ENCODE measurements around the gene SLC39A2. TPM values are rescaled to one million over a fixed set of nuclear protein-coding genes. Genes with fewer than 3 reads are reported as not detected.

The SLC39A2 gene
- total RNA-seq, 1 donor from 2014 or later: 2.7 TPM

GRCh38 chr14:21041676-21042433 lies 42.8 kb downstream of the SLC39A2 start, which contains the start of gene RNASE7:
TSS of gene RNASE7 (plus strand) at chr14:21042362. CDS start at chr14:21042993, 631 bp downstream.
- Mint-ChIP-seq H3K4me3 (no peak within 1 kb of the TSS), H3K9me3 (no peaks in the 10 kb centered on the region), H3K27me3 (ENCODE audit: low read depth) (no peaks in the 10 kb centered on the region), H3K36me3 (no peaks in the 10 kb centered on the region), H3K4me1 (peaks cover 61% of the 10 kb centered on the region), H3K27ac (peak within 1 kb of the TSS; percentile 19)
- TF ChIP-seq, protein P1, sequence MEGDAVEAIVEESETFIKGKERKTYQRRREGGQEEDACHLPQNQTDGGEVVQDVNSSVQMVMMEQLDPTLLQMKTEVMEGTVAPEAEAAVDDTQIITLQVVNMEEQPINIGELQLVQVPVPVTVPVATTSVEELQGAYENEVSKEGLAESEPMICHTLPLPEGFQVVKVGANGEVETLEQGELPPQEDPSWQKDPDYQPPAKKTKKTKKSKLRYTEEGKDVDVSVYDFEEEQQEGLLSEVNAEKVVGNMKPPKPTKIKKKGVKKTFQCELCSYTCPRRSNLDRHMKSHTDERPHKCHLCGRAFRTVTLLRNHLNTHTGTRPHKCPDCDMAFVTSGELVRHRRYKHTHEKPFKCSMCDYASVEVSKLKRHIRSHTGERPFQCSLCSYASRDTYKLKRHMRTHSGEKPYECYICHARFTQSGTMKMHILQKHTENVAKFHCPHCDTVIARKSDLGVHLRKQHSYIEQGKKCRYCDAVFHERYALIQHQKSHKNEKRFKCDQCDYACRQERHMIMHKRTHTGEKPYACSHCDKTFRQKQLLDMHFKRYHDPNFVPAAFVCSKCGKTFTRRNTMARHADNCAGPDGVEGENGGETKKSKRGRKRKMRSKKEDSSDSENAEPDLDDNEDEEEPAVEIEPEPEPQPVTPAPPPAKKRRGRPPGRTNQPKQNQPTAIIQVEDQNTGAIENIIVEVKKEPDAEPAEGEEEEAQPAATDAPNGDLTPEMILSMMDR (IDR thresholded peaks at IDR 0.05; ENCODE audit: unreplicated experiment): no peak
- DNase-seq (ENCODE audit: low spot score in 2 of 2, unreplicated experiment in 2 of 2): no peak

GRCh38 chr14:21042918-21043317 lies 43.8 kb downstream of the SLC39A2 start:
- TF ChIP-seq, protein P1 (IDR thresholded peaks at IDR 0.05; ENCODE audit: unreplicated experiment): no peak

DNA sequence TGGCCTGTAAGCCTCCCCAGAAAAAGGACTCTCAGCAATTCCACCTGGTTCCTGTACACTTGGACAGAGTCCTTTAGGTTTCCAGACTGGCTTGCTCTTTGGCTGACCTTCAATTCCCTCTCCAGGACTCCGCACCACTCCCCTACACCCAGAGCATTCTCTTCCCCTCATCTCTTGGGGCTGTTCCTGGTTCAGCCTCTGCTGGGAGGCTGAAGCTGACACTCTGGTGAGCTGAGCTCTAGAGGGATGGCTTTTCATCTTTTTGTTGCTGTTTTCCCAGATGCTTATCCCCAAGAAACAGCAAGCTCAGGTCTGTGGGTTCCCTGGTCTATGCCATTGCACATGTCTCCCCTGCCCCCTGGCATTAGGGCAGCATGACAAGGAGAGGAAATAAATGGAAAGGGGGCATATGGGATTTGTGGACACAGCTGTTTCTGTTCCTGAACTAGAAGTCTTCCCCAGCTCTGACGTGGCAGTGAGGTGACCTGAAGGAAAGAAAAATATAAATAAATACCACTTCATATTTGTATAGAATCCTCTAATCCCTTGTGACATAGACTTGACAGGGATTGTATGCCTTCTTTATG lies 44.4 kb downstream of the SLC39A2 start:
- Mint-ChIP-seq H3K27ac (no peak overlapping the region), H3K36me3 (no peaks in the 10 kb centered on the region)
- TF ChIP-seq, protein P1 (IDR thresholded peaks at IDR 0.05; ENCODE audit: unreplicated experiment): no peak

More at GRCh38 chr14:21042918-21043317, 43.8 kb downstream of the SLC39A2 start:
- no peaks in the 10 kb centered on the region for H3K36me3 Mint-ChIP-seq
- H3K27ac Mint-ChIP-seq: no peak overlapping the region
- H3K27me3 Mint-ChIP-seq (ENCODE audit: low read depth): no peaks in the 10 kb centered on the region
- no peak overlapping the region for H3K4me3 Mint-ChIP-seq
- no peaks in the 10 kb centered on the region for H3K9me3 Mint-ChIP-seq
- H3K4me1 Mint-ChIP-seq: peaks cover 53% of the 10 kb centered on the region
- DNase-seq (ENCODE audit: low spot score in 2 of 2, unreplicated experiment in 2 of 2): no peak

GRCh38 chr14:21043974-21044618 lies 45.0 kb downstream of the SLC39A2 start:
- H3K9me3 Mint-ChIP-seq: no peaks in the 10 kb centered on the region
- TF ChIP-seq, protein P1 (IDR thresholded peaks at IDR 0.05; ENCODE audit: unreplicated experiment): no peak

More for the DNA sequence above, 44.4 kb downstream of the SLC39A2 start:
- Mint-ChIP-seq H3K4me3 (no peak overlapping the region), H3K4me1 (peaks cover 48% of the 10 kb centered on the region), H3K9me3 (no peaks in the 10 kb centered on the region), H3K27me3 (ENCODE audit: low read depth) (no peaks in the 10 kb centered on the region)
- no peak for DNase-seq (ENCODE audit: low spot score in 2 of 2, unreplicated experiment in 2 of 2)

DNA sequence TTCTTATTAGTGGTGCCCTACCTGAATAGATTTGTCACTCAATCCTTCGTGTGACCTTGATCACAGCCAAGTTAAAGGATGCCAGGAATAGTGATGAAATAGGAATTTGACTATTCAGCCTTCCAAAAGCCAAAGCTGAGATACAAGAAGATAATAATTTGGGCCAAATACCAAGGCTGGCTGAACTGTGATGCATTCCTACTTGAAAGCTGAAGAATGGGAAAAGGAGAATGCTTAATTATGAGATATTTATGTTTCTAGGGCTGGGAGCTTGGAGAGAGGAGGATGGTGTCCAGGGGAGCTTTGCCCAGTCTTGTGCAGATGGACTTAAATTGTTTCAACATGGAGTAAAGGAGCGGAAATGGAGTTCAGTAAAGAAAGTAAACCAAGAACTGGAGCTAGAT lies 48.3 kb downstream of the SLC39A2 start:
- no peaks in the 10 kb centered on the region for H3K36me3 Mint-ChIP-seq
- no peak overlapping the region for H3K4me3 Mint-ChIP-seq
- no peaks in the 10 kb centered on the region for H3K27me3 Mint-ChIP-seq (ENCODE audit: low read depth)
- H3K4me1 Mint-ChIP-seq: peaks cover 23% of the 10 kb centered on the region
- peak overlapping the region; percentile 13 for H3K27ac Mint-ChIP-seq
- TF ChIP-seq, protein P1 (IDR thresholded peaks at IDR 0.05; ENCODE audit: unreplicated experiment): no peak
- no peak for DNase-seq (ENCODE audit: low spot score in 2 of 2, unreplicated experiment in 2 of 2)
- no peaks in the 10 kb centered on the region for H3K9me3 Mint-ChIP-seq

More at GRCh38 chr14:21043974-21044618, 45.0 kb downstream of the SLC39A2 start:
- Mint-ChIP-seq H3K27ac (no peak overlapping the region), H3K36me3 (no peaks in the 10 kb centered on the region), H3K27me3 (ENCODE audit: low read depth) (no peaks in the 10 kb centered on the region), H3K4me3 (no peak overlapping the region), H3K4me1 (peaks cover 42% of the 10 kb centered on the region)
- no peak for DNase-seq (ENCODE audit: low spot score in 2 of 2, unreplicated experiment in 2 of 2)

Data from mesothelial cell of epicardium (in vitro differentiated cells).